Mammary epithelial cell (primary cell): ENCODE results near the gene PCCA.

ENCODE experiments used
- CTCF ChIP-seq, 2 donors: IDR thresholded peaks in 1 of 2; conservative IDR thresholded peaks in 1 of 2; 2 replicates each; pipeline ENCODE4 v1.5.1; 2011 to 2012; ENCODE audit warnings: inconsistent platforms in 2 of 2, low read length in 2 of 2, mild to moderate bottlenecking in 2 of 2, control low read depth in 1 of 2, low read depth in 1 of 2; ENCODE audit not compliant: insufficient read depth in 1 of 2; ENCODE audit errors: extremely low read depth in 1 of 2
- EZH2 ChIP-seq: IDR thresholded peaks from 2 replicates; pipeline ENCODE4 v1.6.1; 2012; ENCODE audit warnings: low read length, inconsistent platforms, borderline replicate concordance

- TF ChIP-seq CTCF (conservative IDR thresholded peaks at IDR 0.05 in 1 of 2, IDR thresholded peaks at IDR 0.05 in 1 of 2; ENCODE audit: extremely low read depth in 1 of 2, insufficient read depth in 1 of 2, low read depth in 1 of 2, low read length in 2 of 2) (no peak), EZH2 (no peak)
Observed at GRCh38 chr13:100362781-100363180, 273.9 kb downstream of the PCCA start.
